HUES6 (cell line): Measurements from ENCODE around the gene RRP9.

Experiments used
- H3K27ac ChIP-seq: 2 replicates; pipeline ENCODE4 v1.7.0; 2013; ENCODE audit warnings: low read depth, mild to moderate bottlenecking, low read length, inconsistent platforms
- H3K27me3 ChIP-seq: 2 replicates; pipeline ENCODE4 v1.6.1; 2013; ENCODE audit warnings: low read length; ENCODE audit not compliant: control insufficient read depth, insufficient read depth
- H3K36me3 ChIP-seq: 2 replicates; pipeline ENCODE4 v1.6.1; 2013; ENCODE audit warnings: low read length; ENCODE audit not compliant: control insufficient read depth, insufficient read depth
- H3K4me1 ChIP-seq: 2 replicates; pipeline ENCODE4 v1.6.1; 2013; ENCODE audit warnings: low read length; ENCODE audit not compliant: control insufficient read depth, insufficient read depth
- H3K4me3 ChIP-seq: 2 replicates; pipeline ENCODE4 v1.5.1; 2013; ENCODE audit warnings: low read depth, low read length
- H3K9ac ChIP-seq: one replicate; pipeline ENCODE4 v1.6.1; 2013; ENCODE audit warnings: mild to moderate bottlenecking, low read length
- H3K9me3 ChIP-seq: 2 replicates; pipeline ENCODE4 v1.6.1; 2013; ENCODE audit warnings: low read depth, low read length; ENCODE audit not compliant: control insufficient read depth, insufficient read depth

RRP9 gene

DNA sequence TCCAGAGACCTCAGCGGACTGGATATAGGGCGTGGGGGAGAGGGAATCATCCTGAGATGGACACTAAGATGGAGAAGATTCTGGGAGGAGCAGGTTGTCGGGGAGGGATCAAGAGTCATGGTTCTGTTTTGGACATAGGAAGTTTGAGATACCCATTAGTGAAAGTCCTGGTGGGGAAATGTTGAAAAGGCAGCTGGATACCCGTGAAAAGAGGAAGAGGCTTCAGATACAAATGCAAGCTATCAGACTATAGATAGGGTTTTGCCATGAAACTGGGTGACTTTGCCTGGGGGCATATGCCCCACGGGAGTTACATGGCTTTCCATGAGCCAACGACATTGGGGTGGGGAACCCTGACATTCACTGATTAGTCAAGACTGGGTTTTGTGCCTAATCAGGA is 12.4 kb upstream of the RRP9 start:
- Histone ChIP-seq H3K9ac (no peak overlapping the region), H3K36me3 (no peaks in the 10 kb centered on the region), H3K9me3 (no peaks in the 10 kb centered on the region), H3K4me3 (no peak overlapping the region), H3K27me3 (peaks cover 70% of the 10 kb centered on the region), H3K27ac (no peak overlapping the region), H3K4me1 (peaks cover 9% of the 10 kb centered on the region)

GRCh38 chr3:51953445-51953844 is 11.7 kb upstream of the RRP9 start:
- Histone ChIP-seq H3K9me3 (no peaks in the 10 kb centered on the region), H3K27ac (no peak overlapping the region), H3K27me3 (peaks cover 73% of the 10 kb centered on the region), H3K36me3 (no peaks in the 10 kb centered on the region), H3K4me3 (no peak overlapping the region), H3K4me1 (peaks cover 9% of the 10 kb centered on the region), H3K9ac (no peak overlapping the region)

DNA sequence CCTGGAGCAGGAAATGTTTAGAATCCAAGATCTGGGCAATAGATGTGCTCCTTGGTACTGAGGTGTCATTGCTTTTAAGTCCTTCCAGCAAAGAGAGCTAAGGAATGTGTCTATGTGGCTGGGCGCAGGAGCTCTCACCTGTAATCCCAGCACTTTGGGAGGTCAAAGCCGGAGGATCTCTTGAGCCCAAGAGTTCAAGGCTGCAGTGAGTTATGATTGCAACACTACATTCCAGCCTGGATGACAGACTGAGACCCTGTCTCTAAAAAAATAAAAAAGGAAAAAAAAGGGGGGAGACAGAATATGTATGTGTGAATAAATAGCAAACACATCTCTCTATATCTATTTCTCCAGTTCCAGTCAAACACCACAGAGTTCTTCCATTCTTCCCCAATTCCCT is 9.2 kb upstream of the RRP9 start:
- no peak overlapping the region for H3K27ac ChIP-seq
- H3K4me1 ChIP-seq = peaks cover 4% of the 10 kb centered on the region; the same call in 1 of the 2 replicates
- H3K9ac ChIP-seq = no peak overlapping the region
- no peaks in the 10 kb centered on the region for H3K36me3 ChIP-seq
- H3K27me3 ChIP-seq = peaks cover 62% of the 10 kb centered on the region
- H3K4me3 ChIP-seq = no peak overlapping the region
- H3K9me3 ChIP-seq = no peaks in the 10 kb centered on the region

DNA sequence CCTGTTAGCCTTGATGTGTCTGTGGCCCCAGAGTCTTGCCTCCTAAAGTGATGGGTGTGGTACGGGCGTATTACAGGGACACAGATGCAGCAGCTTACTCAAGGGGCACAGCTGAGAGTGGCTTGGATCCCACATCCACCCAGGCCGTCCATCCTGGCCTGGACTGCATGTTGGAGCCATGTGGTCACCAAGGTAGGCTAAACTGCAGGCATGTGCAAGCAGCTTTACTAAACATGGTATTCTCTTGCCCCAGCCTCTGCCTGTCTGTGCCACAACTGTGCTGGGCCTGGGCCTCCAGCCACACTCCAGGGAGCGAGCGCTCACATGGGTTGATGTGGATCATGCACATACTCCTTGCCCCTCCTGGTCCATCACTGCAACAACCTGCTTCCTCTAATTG is 7.4 kb upstream of the RRP9 start:
- no peak overlapping the region for H3K9ac ChIP-seq
- H3K27me3 ChIP-seq = peaks cover 44% of the 10 kb centered on the region
- no peak overlapping the region for H3K4me3 ChIP-seq
- H3K36me3 ChIP-seq = no peaks in the 10 kb centered on the region
- H3K9me3 ChIP-seq = no peaks in the 10 kb centered on the region
- no peak overlapping the region for H3K27ac ChIP-seq
- no peaks in the 10 kb centered on the region for H3K4me1 ChIP-seq

- Histone ChIP-seq H3K36me3 (no peaks in the 10 kb centered on the region), H3K9me3 (no peaks in the 10 kb centered on the region), H3K27me3 (peaks cover 34% of the 10 kb centered on the region), H3K4me1 (peaks cover 1% of the 10 kb centered on the region; the same call in 1 of the 2 replicates), H3K4me3 (no peak overlapping the region), H3K27ac (no peak overlapping the region), H3K9ac (no peak overlapping the region)
These were observed 6.4 kb upstream of the RRP9 start for GRCh38 chr3:51948016-51948580.

- Histone ChIP-seq H3K27ac (no peak overlapping the region), H3K36me3 (no peaks in the 10 kb centered on the region), H3K9me3 (no peaks in the 10 kb centered on the region), H3K4me3 (no peak overlapping the region), H3K9ac (no peak overlapping the region), H3K27me3 (peaks cover 31% of the 10 kb centered on the region), H3K4me1 (peaks cover 9% of the 10 kb centered on the region)
These were observed 5.7 kb upstream of the RRP9 start for GRCh38 chr3:51947215-51947900.

DNA sequence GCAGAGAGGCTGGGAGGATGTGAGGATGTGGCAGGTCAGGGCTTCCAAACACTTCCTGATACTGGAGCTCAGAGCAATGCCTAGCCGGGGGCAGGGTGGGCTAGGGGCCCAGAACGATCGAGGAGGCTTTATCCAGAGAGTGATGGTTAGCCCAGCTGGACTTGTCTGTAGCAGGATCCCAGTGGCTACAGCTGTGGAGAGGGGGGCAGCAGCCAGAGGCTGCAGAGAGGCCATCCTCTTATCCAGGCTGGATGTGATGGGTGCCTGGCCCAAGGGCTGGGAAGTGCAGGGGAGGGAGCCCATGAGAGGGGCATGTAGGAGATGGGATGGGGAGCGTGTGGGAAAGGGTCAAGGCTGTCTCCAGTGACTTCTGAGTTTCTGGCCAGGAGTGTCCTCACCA is 5.1 kb upstream of the RRP9 start:
- no peaks in the 10 kb centered on the region for H3K36me3 ChIP-seq
- H3K27me3 ChIP-seq = peaks cover 25% of the 10 kb centered on the region
- peaks cover 11% of the 10 kb centered on the region for H3K4me1 ChIP-seq
- no peak overlapping the region for H3K4me3 ChIP-seq
- H3K27ac ChIP-seq = no peak overlapping the region
- no peak overlapping the region for H3K9ac ChIP-seq
- H3K9me3 ChIP-seq = no peaks in the 10 kb centered on the region

- no peak overlapping the region for H3K27ac ChIP-seq
- H3K9ac ChIP-seq = no peak overlapping the region
- H3K4me3 ChIP-seq = no peak overlapping the region
- H3K27me3 ChIP-seq = peaks cover 20% of the 10 kb centered on the region
- no peaks in the 10 kb centered on the region for H3K36me3 ChIP-seq
- H3K4me1 ChIP-seq = peaks cover 11% of the 10 kb centered on the region
- no peaks in the 10 kb centered on the region for H3K9me3 ChIP-seq
These were observed 4.4 kb upstream of the RRP9 start for GRCh38 chr3:51945926-51946705.

DNA sequence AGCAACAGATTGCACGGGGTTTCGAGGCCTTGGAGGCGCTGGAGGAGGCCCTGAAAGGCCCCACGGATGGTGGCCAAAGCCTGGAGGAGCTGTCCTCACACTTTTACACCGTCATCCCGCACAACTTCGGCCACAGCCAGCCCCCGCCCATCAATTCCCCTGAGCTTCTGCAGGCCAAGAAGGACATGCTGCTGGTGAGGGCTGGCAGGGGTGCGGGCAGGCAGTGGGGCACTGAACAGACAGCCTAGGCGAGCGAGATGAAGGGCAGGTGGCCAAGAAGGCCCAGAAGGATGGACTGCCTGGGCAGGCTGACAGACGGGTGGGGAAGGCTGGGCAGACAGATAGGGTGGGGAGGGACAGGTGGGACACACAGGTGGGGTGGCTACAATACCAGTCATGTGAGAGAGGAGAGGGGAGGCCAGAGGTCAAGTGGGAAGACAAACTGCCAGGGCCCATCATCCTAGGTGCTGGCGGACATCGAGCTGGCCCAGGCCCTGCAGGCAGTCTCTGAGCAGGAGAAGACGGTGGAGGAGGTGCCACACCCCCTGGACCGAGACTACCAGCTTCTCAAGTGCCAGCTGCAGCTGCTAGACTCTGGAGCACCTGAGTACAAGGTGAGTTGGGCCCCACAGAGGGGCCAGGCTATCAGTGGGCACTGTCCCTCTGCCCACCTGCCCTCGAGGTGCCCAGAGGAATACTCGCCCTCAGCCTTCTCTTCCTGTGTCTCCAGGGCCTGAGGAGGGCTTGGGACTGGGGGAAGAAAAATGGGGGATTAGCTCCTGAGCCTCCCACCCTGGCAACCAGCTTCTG is 3.5 kb upstream of the RRP9 start:
- Histone ChIP-seq H3K4me3 (no peak overlapping the region), H3K27ac (no peak overlapping the region), H3K9me3 (no peaks in the 10 kb centered on the region), H3K4me1 (peaks cover 18% of the 10 kb centered on the region), H3K27me3 (peaks cover 11% of the 10 kb centered on the region), H3K9ac (no peak overlapping the region), H3K36me3 (no peaks in the 10 kb centered on the region; the same call in 1 of the 2 replicates)

DNA sequence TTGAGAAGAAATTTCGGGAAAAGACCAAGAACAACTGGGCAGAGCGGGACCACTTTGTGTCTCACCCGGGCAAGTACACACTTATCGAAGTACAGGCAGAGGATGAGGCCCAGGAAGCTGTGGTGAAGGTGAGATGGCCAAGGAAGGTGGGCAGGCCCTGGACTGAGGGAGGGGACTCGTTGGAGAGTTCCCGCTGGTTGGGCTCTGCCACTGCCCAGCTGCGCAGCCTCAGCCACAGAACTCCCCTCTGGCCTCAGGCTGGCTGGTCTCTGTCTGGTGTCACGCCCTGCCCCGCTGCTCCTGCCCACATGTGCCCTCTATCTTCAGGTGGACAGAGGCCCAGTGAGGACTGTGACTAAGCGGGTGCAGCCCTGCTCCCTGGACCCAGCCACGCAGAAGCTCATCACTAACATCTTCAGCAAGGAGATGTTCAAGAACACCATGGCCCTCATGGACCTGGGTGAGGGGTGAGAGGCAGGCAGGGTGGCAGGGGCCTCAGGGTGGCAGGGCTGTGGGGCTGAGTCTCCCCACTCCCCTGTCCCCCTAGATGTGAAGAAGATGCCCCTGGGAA is 2.8 kb upstream of the RRP9 start:
- H3K9me3 ChIP-seq = no peaks in the 10 kb centered on the region
- peaks cover 19% of the 10 kb centered on the region for H3K4me1 ChIP-seq
- no peaks in the 10 kb centered on the region; the same call in 1 of the 2 replicates for H3K36me3 ChIP-seq
- H3K4me3 ChIP-seq = no peak overlapping the region
- H3K27ac ChIP-seq = no peak overlapping the region
- H3K9ac ChIP-seq = no peak overlapping the region
- H3K27me3 ChIP-seq = peaks cover 6% of the 10 kb centered on the region; the same call in 1 of the 2 replicates
